SK-MEL-5 (cell line): Measurements from ENCODE around the gene GABBR2. TPM values are rescaled to one million over a fixed set of nuclear protein-coding genes. Genes with fewer than 3 reads are reported as not detected.
A peak's percentile ranks its signal among the peaks of the same experiment; 100 is the strongest.

Source experiments
- DNase-seq: peaks from one replicate; pipeline ENCODE4 v3.0.0-alpha.2; 2016; ENCODE audit warnings: low read depth, low spot score
- in situ Hi-C: cut with HindIII; loops from 2 replicates; pipeline ENCODE4 v1.10.0; 2016; ENCODE audit warnings: low sequenced_read_pairs, high pct_unique_total_duplicates, low pct_unique_long_range_greater_than_20kb
- total RNA-seq: library from RNA; depleted of rRNA; stranded (reverse); fragments of >200 nt; shearing (Covaris generic); gene quantifications from 2 replicates; pipeline ENCODE4 v1.2.3, GENCODE V29; 2014

GABBR2 gene
- total RNA-seq, 1 experiment from 2014 or later, result 0.50 TPM

GRCh38 chr9:98727428-98727827 lies 18.7 kb upstream of the GABBR2 start:
- in situ Hi-C loops, result no loop called here
- no peak for DNase-seq

DNA sequence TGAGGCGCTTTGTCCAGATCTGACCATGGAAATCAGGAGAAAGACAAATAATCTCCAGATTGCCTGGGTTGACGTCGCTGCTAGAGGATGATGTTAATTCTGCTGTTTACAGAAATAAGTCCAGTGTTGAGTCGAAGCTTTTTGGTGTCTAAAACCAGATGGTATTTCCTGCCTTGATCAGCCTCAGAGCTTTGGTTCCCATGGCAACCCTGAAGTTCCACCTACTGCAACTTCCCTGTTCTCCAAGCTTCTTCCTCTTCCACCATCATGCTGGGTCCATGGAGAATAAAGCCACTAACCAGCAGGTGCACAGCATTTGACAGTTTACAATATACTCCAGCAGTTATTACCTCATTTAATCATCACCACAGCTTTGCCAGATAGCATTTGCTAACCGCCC lies 18.0 kb upstream of the GABBR2 start:
- DNase-seq, result no peak
- in situ Hi-C loops, result no loop called here

DNA sequence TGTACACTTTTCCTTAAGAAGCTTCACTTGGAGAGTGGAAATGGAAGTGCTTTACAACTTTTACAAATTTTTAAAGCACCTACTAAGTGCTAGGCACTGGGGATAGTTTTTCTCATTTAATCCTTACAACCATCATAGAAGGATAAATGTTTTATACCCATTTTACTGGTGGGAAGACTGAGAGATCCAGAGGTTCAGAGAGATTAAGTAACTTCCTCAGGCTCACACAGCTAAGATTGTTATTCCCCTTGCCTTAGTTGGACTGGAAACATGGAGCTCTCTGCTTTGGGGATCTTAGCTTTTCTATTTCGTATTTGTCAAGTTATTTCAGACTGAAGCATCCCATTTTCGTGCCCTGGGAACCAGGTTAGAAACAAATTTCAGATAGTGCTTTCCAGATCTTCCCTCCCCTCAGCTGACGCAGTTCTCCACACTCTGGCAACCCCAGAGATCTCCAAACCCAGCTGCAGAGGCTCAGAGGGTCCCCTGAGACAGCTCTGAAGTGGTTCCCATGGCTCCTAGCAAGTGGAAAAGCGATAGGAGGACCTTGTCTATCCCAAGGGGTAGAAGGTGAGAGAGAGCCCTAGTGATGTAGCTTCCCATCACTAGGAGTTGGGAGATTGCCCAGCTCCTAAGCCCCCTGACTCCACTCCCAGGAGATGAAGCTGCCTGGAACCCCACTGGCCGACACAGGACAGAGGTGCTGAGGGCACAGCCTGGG lies 16.2 kb upstream of the GABBR2 start:
- no peak for DNase-seq
- in situ Hi-C loops, result no loop called here

GRCh38 chr9:98721643-98722042 lies 12.9 kb upstream of the GABBR2 start:
- no peak for DNase-seq
- in situ Hi-C loops, result no loop called here

GRCh38 chr9:98720402-98720801 lies 11.7 kb upstream of the GABBR2 start:
- in situ Hi-C loops, result no loop called here
- no peak for DNase-seq

DNA sequence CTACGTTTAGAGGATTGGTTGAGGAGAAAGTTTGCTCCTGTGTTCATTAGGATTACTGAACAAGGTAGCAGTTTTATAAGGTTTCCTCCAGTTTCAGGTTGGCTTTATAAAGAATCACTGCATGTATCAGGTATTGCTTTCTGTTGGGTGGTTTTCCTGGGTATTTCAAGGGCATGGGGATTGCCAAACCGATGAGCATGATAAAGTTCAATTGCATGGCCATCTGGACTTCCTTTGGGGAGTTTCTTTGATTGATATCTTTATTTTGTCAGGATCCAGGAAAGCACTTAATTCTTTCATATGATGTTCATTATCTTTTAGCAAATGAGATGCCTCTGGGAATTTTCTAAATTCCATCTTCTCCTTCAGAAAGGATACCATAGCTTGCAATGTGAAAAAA lies 10.3 kb upstream of the GABBR2 start:
- no peak for DNase-seq
- in situ Hi-C loops, result no loop called here

DNA sequence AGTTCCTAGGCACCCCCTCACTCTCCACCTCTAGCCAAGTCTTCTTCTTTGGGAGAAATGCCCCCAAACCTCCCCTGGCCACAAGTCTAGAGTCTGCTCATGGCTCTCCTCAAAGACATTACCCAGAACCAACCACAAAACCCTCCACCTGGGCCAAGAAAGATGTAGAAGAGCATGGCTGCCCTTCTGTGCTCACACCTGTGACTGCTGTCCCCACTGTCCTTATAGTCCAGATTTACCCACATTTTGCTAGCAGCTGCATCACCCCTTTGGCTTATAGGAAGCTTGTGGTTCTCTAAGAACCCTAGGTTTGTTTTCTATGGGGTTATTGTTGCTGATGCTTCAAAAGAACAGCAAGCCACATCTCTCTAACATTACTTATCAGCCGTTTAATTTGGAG lies 6.1 kb upstream of the GABBR2 start:
- in situ Hi-C loops, result no loop called here
- no peak for DNase-seq

- in situ Hi-C loops, result no loop called here
- DNase-seq, result no peak
These were observed 4.3 kb upstream of the GABBR2 start for GRCh38 chr9:98712987-98713386.

DNA sequence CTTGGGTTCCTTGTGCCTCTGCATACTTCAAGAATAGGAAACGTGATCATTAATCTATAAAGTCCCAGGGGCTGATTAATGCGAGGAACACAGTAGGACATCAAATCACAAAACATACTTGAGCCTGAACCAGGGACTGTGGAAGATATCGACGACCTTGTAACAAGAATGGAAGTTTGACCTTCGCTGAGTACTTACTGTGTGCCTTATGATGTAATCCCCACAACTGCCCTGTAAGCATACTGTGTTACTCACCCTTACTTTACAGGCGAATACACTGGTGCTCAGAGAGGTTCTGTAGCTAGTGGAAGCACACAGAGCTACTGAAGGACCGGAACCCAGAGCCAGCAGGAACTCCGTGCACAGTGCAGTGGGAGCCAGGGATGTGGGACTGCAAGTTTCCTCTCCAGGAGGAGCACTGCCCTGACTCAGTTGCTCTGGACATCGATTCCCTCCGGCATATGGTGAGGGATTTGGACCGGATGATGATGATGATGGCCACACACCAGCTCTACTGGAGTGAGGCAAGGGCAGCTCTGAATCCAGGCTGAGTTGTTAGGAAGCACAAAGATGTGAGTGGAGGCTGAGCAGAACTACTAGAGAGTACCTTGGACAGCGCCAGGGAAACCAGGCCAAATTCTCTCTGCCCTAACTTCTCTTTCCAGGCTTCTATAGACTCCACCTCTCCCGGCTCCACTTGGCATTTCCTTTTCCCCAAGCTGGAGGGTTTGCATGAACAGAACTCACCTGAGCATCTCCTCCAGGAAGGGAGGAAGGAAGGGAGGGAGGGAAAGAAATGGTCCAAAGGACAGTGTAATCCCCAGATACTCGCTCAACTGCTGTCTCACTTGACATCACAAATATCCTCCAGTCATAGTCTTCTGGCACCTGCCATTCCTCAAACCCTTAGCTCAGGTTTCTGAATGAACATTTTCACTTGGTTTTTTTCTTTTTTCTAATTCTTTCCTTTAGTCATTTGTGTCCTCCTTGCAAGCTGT lies 1.5 kb upstream of the GABBR2 start:
- in situ Hi-C loops, result no loop called here
- DNase-seq, result peak; percentile 9

DNA sequence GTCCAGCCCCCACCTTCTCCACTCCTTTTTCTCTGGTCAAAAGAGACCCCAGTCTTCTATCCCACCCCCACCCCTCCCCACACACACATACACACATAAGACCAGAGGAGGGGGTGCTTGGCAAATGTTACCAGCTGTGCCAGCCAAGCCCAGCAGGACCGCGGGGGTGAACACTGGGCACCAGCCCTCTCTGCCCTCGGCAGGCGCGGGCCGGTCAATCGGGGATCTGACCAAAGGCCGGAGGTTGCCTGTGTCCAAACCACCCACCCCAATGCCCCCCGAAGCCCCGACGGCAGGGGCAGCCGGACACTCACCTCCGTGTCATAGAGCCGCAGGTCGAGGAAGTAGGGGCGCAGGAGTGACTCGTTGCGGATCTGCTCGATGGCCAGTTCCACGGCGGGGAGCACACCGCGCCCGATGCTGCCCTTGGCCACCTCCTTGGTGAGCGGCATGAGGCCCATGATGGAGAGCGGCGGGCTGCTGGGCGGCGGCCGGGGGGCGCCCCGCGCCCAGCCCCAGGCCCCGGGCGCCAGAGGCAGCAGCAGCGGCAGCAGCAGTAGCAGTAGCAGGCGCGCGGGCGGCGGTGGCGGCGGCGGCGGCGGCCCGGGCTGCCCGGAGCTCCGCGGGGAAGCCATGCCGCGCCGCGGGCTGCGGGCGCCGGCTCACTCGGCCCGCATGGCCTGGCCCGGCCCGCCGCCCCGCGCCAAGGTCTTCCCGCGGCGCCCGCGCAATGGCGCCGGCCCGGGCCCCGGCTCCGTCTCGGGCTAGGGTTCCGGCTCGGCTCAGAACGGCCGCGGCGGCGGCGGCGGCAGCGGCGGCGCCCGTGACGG lies 417 bp downstream of the GABBR2 start:
- no peak for DNase-seq
- in situ Hi-C loops, result no loop called here

- in situ Hi-C loops, result no loop called here
These were observed 1.3 kb downstream of the GABBR2 start for GRCh38 chr9:98707166-98708102.

GRCh38 chr9:98706651-98707165 lies 2.0 kb downstream of the GABBR2 start:
- no peak for DNase-seq
- in situ Hi-C loops, result no loop called here

More at GRCh38 chr9:98707166-98708102, 1.3 kb downstream of the GABBR2 start:
- peak; percentile 66 for DNase-seq

DNA sequence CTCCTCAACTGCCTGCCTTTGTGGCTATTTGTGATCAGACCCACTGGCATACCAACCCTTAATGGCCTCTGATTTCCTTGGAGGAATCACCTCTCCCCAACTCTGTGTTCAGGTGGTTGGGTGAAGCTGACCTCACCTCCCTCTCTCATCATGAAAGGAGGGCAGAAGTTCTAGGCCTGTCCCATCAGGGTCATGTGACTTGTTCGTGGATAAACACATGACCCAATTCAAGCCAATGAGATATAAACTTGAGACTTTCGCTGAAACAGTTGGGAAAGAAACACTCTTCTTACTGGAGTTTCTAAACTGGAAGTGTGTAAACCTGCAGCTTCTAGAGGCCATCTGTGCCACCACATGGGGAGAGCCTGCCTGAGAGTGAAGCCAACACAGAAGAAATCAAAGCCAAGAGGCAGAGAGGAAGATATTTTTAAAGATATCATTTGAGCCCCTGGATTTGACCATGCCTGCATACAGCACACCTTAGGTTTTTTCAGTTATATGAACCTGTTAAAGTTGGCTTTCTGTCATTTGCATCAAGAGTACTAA lies 5.8 kb downstream of the GABBR2 start:
- in situ Hi-C loops, result no loop called here
- DNase-seq, result no peak

DNA sequence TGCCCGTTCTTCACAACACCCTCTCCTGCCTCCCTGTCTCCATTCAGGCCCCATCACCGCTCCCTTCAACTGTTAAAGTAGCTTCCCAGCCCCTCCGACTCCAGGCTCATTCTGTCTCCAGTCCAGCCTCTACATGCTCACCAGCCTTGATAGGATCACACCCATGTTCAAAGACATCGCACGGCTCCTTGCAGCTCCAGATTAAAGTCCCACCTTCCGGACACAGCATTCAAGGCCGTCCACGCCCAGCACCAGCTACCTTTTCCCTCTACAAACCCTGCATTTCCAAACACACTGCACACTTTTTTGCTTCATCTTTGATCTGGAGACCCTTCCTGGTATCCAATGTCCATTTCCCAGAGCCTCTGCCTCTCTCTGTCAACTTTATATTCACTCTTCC lies 6.4 kb downstream of the GABBR2 start:
- in situ Hi-C loops, result no loop called here
- no peak for DNase-seq

DNA sequence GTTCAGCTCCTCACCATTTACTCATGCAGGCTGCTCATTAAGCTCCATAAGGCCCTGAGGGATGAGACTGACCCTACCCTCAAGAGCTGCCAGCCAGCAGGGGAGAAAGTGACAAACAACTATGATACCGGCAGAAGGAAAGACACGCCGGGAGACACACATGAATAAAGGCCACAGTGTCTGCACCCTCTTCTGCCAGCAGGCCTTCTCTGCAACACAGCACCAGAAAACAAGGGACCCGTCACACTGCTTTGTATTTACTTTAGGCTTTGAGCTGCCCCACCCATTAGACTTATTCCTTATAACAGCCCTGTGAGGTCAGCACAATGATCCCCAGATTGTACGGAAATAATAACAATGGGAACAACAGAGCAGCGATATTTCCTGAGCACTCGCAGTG lies 7.2 kb downstream of the GABBR2 start:
- in situ Hi-C loops, result no loop called here

DNA sequence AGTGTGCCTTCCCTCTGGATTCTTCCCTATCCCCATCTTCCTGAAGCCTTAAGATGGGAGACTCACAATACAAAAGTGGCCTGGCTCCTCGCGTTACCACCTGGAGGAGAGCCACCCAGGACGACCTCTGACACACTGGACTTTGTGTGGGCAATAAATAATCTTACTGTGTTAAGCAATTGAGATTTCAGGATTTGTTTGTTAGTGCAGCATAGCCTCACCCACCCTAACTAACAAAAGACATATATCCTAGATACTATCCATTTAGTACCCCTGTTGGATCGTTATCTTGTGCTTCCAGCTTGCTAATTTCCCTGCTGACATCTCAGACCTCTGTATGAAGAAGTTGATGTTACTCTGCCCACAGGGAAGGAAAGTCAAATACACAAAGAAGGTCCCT lies 7.9 kb downstream of the GABBR2 start:
- DNase-seq, result no peak
- in situ Hi-C loops, result no loop called here

More for the DNA sequence above, 7.2 kb downstream of the GABBR2 start:
- no peak for DNase-seq
